KMS-11 (cell line): Measurements from ENCODE around the gene SMIM24.

Experiments
- H2AFZ ChIP-seq: fragments of 200-600 bp; sonication (generic); 2 replicates; pipeline ENCODE4 v1.6.1; 2016; ENCODE audit warnings: antibody characterized with exemption, mixed run types, low read depth
- H3K27ac ChIP-seq: fragments of 200-600 bp; sonication (generic); 2 replicates; pipeline ENCODE4 v1.6.1; 2016; ENCODE audit warnings: mild to moderate bottlenecking, mixed run types
- H3K27me3 ChIP-seq: fragments of 200-600 bp; sonication (generic); 2 replicates; pipeline ENCODE4 v1.6.1; 2017; ENCODE audit warnings: mild to moderate bottlenecking, low read depth, mixed run types, moderate library complexity; ENCODE audit not compliant: insufficient read depth
- H3K36me3 ChIP-seq: fragments of 200-600 bp; sonication (generic); 2 replicates; pipeline ENCODE4 v1.6.1; 2017; ENCODE audit warnings: mild to moderate bottlenecking, mixed run types; ENCODE audit not compliant: insufficient read depth
- H3K4me1 ChIP-seq: fragments of 200-600 bp; sonication (generic); 2 replicates; pipeline ENCODE4 v1.6.1; 2016; ENCODE audit warnings: mild to moderate bottlenecking, low read depth, mixed run types; ENCODE audit not compliant: poor library complexity, severe bottlenecking
- H3K4me2 ChIP-seq: fragments of 200-600 bp; sonication (generic); 2 replicates; pipeline ENCODE4 v1.7.0; 2016; ENCODE audit warnings: mild to moderate bottlenecking, mixed run types
- H3K4me3 ChIP-seq: fragments of 200-600 bp; sonication (generic); IDR thresholded peaks from 2 replicates; pipeline ENCODE4 v1.6.1; 2017; ENCODE audit warnings: low read depth, low read length, mixed read lengths; ENCODE audit not compliant: insufficient read depth
- H3K79me2 ChIP-seq: fragments of 200-600 bp; sonication (generic); 2 replicates; pipeline ENCODE4 v1.6.1; 2016; ENCODE audit warnings: low read depth, mixed run types; ENCODE audit not compliant: insufficient read depth
- H3K9ac ChIP-seq: fragments of 200-600 bp; sonication (generic); 2 replicates; pipeline ENCODE4 v1.6.1; 2016; ENCODE audit warnings: mild to moderate bottlenecking, mixed run types
- H4K20me1 ChIP-seq: fragments of 200-600 bp; sonication (generic); 2 replicates; pipeline ENCODE4 v1.6.1; 2016; ENCODE audit warnings: mild to moderate bottlenecking, mixed run types; ENCODE audit not compliant: insufficient read depth
- TF ChIP-seq, protein P1 (sequence below): fragments of 200-600 bp; sonication (generic); conservative IDR thresholded peaks from 2 replicates; pipeline ENCODE4 v1.6.1; 2017; ENCODE audit warnings: low read depth, mild to moderate bottlenecking, antibody characterized with exemption, low read length, moderate library complexity, mixed read lengths

SMIM24 gene

GRCh38 chr19:3467437-3468198 is 12.7 kb downstream of the SMIM24 start:
- Histone ChIP-seq H3K27ac (no peak overlapping the region), H4K20me1 (no peaks in the 10 kb centered on the region), H3K9ac (no peak overlapping the region), H3K79me2 (no peaks in the 10 kb centered on the region), H2AFZ (no peak overlapping the region), H3K27me3 (no peaks in the 10 kb centered on the region; the same call in 1 of the 2 replicates), H3K36me3 (no peaks in the 10 kb centered on the region), H3K4me1 (no peaks in the 10 kb centered on the region), H3K4me2 (no peak overlapping the region), H3K4me3 (no peak overlapping the region)
- TF ChIP-seq, protein P1, sequence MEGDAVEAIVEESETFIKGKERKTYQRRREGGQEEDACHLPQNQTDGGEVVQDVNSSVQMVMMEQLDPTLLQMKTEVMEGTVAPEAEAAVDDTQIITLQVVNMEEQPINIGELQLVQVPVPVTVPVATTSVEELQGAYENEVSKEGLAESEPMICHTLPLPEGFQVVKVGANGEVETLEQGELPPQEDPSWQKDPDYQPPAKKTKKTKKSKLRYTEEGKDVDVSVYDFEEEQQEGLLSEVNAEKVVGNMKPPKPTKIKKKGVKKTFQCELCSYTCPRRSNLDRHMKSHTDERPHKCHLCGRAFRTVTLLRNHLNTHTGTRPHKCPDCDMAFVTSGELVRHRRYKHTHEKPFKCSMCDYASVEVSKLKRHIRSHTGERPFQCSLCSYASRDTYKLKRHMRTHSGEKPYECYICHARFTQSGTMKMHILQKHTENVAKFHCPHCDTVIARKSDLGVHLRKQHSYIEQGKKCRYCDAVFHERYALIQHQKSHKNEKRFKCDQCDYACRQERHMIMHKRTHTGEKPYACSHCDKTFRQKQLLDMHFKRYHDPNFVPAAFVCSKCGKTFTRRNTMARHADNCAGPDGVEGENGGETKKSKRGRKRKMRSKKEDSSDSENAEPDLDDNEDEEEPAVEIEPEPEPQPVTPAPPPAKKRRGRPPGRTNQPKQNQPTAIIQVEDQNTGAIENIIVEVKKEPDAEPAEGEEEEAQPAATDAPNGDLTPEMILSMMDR, result no peak

DNA sequence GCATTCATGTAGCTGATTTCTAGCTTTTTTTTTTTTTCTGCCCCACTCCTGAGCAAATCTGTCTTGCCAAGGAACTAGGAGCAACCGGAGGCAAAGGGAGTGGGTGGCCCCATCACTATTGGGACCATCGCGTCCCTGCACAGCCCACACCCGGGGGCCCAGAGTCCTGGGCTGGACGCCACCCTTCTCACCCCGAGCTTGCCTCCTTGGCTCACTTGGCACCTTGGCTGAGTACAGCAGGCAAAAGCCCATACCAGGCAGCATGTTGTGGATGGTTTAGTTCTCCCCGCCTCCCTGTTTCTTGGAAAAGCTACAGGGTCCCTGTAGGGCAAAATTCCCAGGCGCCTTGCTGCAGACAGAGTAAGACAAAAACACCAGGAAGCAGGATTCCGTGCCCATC is 13.7 kb downstream of the SMIM24 start:
- TF ChIP-seq, protein P1, result no peak
- H3K4me1 ChIP-seq, result no peaks in the 10 kb centered on the region
- no peaks in the 10 kb centered on the region for H4K20me1 ChIP-seq
- no peak overlapping the region for H3K4me3 ChIP-seq
- H3K9ac ChIP-seq, result no peak overlapping the region
- no peaks in the 10 kb centered on the region for H3K36me3 ChIP-seq
- H3K27ac ChIP-seq, result no peak overlapping the region
- H3K27me3 ChIP-seq, result no peaks in the 10 kb centered on the region; the same call in 1 of the 2 replicates
- H2AFZ ChIP-seq, result no peak overlapping the region
- H3K79me2 ChIP-seq, result no peaks in the 10 kb centered on the region
- no peak overlapping the region for H3K4me2 ChIP-seq

GRCh38 chr19:3465552-3465951 is 14.8 kb downstream of the SMIM24 start:
- no peak overlapping the region for H2AFZ ChIP-seq
- no peaks in the 10 kb centered on the region for H3K4me1 ChIP-seq
- no peak overlapping the region for H3K27ac ChIP-seq
- H3K27me3 ChIP-seq, result no peaks in the 10 kb centered on the region; the same call in 1 of the 2 replicates
- H4K20me1 ChIP-seq, result no peaks in the 10 kb centered on the region
- H3K4me3 ChIP-seq, result no peak overlapping the region
- no peak overlapping the region for H3K9ac ChIP-seq
- no peaks in the 10 kb centered on the region for H3K36me3 ChIP-seq
- H3K79me2 ChIP-seq, result no peaks in the 10 kb centered on the region
- TF ChIP-seq, protein P1, result no peak
- H3K4me2 ChIP-seq, result no peak overlapping the region

DNA sequence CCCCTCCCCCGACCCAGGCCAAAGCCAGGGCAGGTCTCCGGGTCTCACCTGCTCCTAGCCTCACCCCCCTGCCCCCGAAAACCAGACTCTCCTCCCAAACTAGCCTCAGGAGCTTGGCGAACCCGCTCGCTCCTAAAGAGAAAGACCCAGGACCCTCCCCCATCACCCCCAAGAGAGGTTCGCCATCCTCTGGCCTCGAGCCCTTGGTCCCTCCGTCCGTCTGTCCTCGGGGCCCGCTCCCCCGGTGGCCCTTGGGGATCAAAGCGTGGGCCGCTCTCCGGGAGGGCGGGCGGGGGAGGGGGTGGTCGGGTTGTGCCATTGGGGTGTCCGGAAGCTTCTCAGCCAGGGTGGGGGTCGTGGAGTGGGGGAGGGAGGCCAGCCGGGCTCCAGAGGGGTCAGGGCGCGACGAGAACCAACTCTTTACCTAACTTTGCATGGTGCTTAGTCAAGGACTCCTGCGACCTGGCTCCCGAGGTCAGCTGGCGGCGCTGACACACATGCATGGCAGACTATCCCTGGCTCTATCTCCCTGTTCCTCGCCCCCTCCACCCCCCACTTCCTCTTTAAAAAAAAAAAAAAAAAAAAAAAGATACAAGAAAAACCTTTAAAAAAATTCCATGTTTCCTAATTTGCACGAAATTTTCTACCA is 15.6 kb downstream of the SMIM24 start:
- Histone ChIP-seq H3K27ac (no peak overlapping the region), H3K4me3 (no peak overlapping the region), H4K20me1 (no peaks in the 10 kb centered on the region), H2AFZ (no peak overlapping the region), H3K36me3 (no peaks in the 10 kb centered on the region), H3K27me3 (no peaks in the 10 kb centered on the region; the same call in 1 of the 2 replicates), H3K9ac (no peak overlapping the region), H3K4me1 (peaks cover 5% of the 10 kb centered on the region), H3K4me2 (no peak overlapping the region), H3K79me2 (no peaks in the 10 kb centered on the region)
- TF ChIP-seq, protein P1, result no peak
